Brain microvascular endothelial cell (primary cell): Measurements from ENCODE around the gene MIX23.

ENCODE experiments used
- DNase-seq: peaks from one replicate; pipeline ENCODE4 v3.0.0-alpha.2; 2020
- H3K27ac ChIP-seq: fragments of 250-450 bp; sonication (Bioruptor Pico); 2 replicates; pipeline ENCODE4 v1.5.1; 2020; ENCODE audit warnings: mild to moderate bottlenecking, moderate library complexity
- H3K27me3 ChIP-seq: fragments of 250-450 bp; sonication (Bioruptor Pico); replicated peaks from 2 replicates; pipeline ENCODE4 v1.5.1; 2020; ENCODE audit warnings: mild to moderate bottlenecking
- H3K36me3 ChIP-seq: fragments of 250-450 bp; sonication (Bioruptor Pico); replicated peaks from 2 replicates; pipeline ENCODE4 v1.5.1; 2020; ENCODE audit warnings: mild to moderate bottlenecking
- H3K4me3 ChIP-seq: 2 replicates; pipeline ENCODE4 v1.5.1; 2011; ENCODE audit warnings: low read depth, mild to moderate bottlenecking, control low read depth, low read length, moderate library complexity
- CTCF ChIP-seq: IDR thresholded peaks from 2 replicates; pipeline ENCODE4 v1.5.1; 2011; ENCODE audit warnings: low read depth, mild to moderate bottlenecking, moderate library complexity, low read length, control low read depth, inconsistent platforms; ENCODE audit errors: missing control alignments
- in situ Hi-C: cut with HindIII; loops from 2 replicates; pipeline ENCODE4 v1.10.0; 2017; ENCODE audit warnings: low sequenced_read_pairs, low pct_ligation_motif_present

MIX23 gene

GRCh38 chr3:122382888-122383666 lies at the start of gene MIX23:
TSS of gene MIX23 (minus strand) at chr3:122383231. CDS start at chr3:122383224, 7 bp downstream.
- H3K4me3 ChIP-seq: peak within 1 kb of the TSS; percentile 93
- H3K27me3 ChIP-seq: no peaks in the 10 kb centered on the region
- DNase-seq: peak; percentile 81
- in situ Hi-C loops: no loop called here
- no peaks in the 10 kb centered on the region for H3K36me3 ChIP-seq
- peak within 1 kb of the TSS; percentile 40 for H3K27ac ChIP-seq
- no peak for TF ChIP-seq CTCF

- in situ Hi-C loops: no loop called here
- TF ChIP-seq CTCF: no peak
- H3K36me3 ChIP-seq: peaks cover 36% of the 10 kb centered on the region
- no peak overlapping the region for H3K4me3 ChIP-seq
- H3K27me3 ChIP-seq: no peaks in the 10 kb centered on the region
- no peak for DNase-seq
- H3K27ac ChIP-seq: no peak overlapping the region
These were observed 47.3 kb upstream of the MIX23 start for GRCh38 chr3:122430371-122430770.

GRCh38 chr3:122427857-122428471 lies 44.9 kb upstream of the MIX23 start:
- no peak for DNase-seq
- no peak for TF ChIP-seq CTCF
- Histone ChIP-seq H3K27ac (no peak overlapping the region), H3K27me3 (no peaks in the 10 kb centered on the region), H3K36me3 (peaks cover 38% of the 10 kb centered on the region), H3K4me3 (no peak overlapping the region)
- in situ Hi-C loops: no loop called here

- H3K4me3 ChIP-seq: no peak overlapping the region
- in situ Hi-C loops: no loop called here
- no peaks in the 10 kb centered on the region for H3K27me3 ChIP-seq
- H3K36me3 ChIP-seq: peaks cover 29% of the 10 kb centered on the region
- no peak for DNase-seq
- TF ChIP-seq CTCF: no peak
- H3K27ac ChIP-seq: no peak overlapping the region
These were observed 38.8 kb upstream of the MIX23 start for GRCh38 chr3:122421836-122422235.

GRCh38 chr3:122421101-122421500 lies 38.1 kb upstream of the MIX23 start:
- in situ Hi-C loops: no loop called here
- peaks cover 22% of the 10 kb centered on the region for H3K36me3 ChIP-seq

More at GRCh38 chr3:122421101-122421500, 38.1 kb upstream of the MIX23 start:
- no peaks in the 10 kb centered on the region for H3K27me3 ChIP-seq
- no peak overlapping the region for H3K4me3 ChIP-seq
- no peak for TF ChIP-seq CTCF
- DNase-seq: no peak
- no peak overlapping the region for H3K27ac ChIP-seq
